SK-N-SH treated with all-trans-retinoic acid at 6 μM for 48 hours (cell line): Measurements from ENCODE around the gene VTI1A.

ENCODE experiments used
- ARNTL ChIP-seq: fragments of 450-650 bp; formaldehyde crosslinking; IDR thresholded peaks from 2 replicates; pipeline ENCODE4 v1.5.0; 2020; ENCODE audit warnings: low read depth, mild to moderate bottlenecking, moderate library complexity, borderline replicate concordance
- ZC3H10 ChIP-seq: fragments of 250-450 bp; sonication (Bioruptor Pico); IDR thresholded peaks from 2 replicates; pipeline ENCODE4 v1.5.1; 2021; ENCODE audit warnings: mild to moderate bottlenecking, moderate library complexity
- ZFP30 ChIP-seq: fragments of 450-650 bp; formaldehyde crosslinking; IDR thresholded peaks from 2 replicates; pipeline ENCODE4 v1.5.0; 2022; ENCODE audit warnings: mild to moderate bottlenecking, moderate library complexity

- TF ChIP-seq ZFP30 (CRISPR knock-in tag) (no peak), ARNTL (CRISPR knock-in tag) (no peak), ZC3H10 (CRISPR knock-in tag) (no peak)
Measured at GRCh38 chr10:112658465-112658864, 211.4 kb downstream of the VTI1A start.
